ENCODE results near the gene EML6. TPM values are rescaled to one million over a fixed set of nuclear protein-coding genes. Genes with fewer than 3 reads are reported as not detected.
A peak's percentile ranks its signal among the peaks of the same experiment; 100 is the strongest.

EML6 gene
- total RNA-seq: 1 to 10 TPM; 1.2 to 4.4 (median 3.1) TPM

GRCh38 chr2:54723131-54723995, at the start of gene EML6:
Gene EML6, plus strand, starts transcription at chr2:54723662. Its CDS starts 1,400 bp downstream, at chr2:54725062.
- peak within 1 kb of the TSS; percentile 73 to 87 (median 79) for H3K27ac ChIP-seq
- WGBS, 2 donors: 0% methylated on average over 4 of the region's 90 CpGs

GRCh38 chr2:54675281-54675680, 48.2 kb upstream of the EML6 start:
- TF ChIP-seq POLR2A (IDR thresholded peaks at IDR 0.05) (no peak), CTCF (IDR thresholded peaks at IDR 0.05) (no peak)
- 90 to 94% methylated on average over 6 to 7 of the region's 8 CpGs for WGBS, 2 donors
- Histone ChIP-seq H3K4me3 (no peak overlapping the region), H3K27ac (peak overlapping the region in 1 of 4 donors; percentile 94), H3K4me1 (peaks cover 20 to 60% (median 30%) of the 10 kb centered on the region in 3 donors), H3K27me3 (no peaks in the 10 kb centered on the region), H3K9me3 (no peaks in the 10 kb centered on the region), H3K36me3 (peaks cover 0 to 10% (median 0%) of the 10 kb centered on the region in 3 donors)
- no peak for DNase-seq
- intact Hi-C loops (cut with DNase I): no loop called here

More at GRCh38 chr2:54723131-54723995, at the start of gene EML6:
- peaks cover 6 to 25% (median 10%) of the 10 kb centered on the region in 3 donors for H3K4me1 ChIP-seq
- peak; percentile 93 for DNase-seq
- peak within 1 kb of the TSS; percentile 64 to 81 (median 76) for H3K4me3 ChIP-seq
- intact Hi-C loops (cut with DNase I): no loop called here
- TF ChIP-seq POLR2A (IDR thresholded peaks at IDR 0.05): peak in 2 of 4 donors; percentile 41 to 73
- peak in 4 of 6 experiments; percentile 23 to 40 (median 30) for TF ChIP-seq CTCF (IDR thresholded peaks at IDR 0.05)
- H3K27me3 ChIP-seq: peaks cover 0 to 15% (median 0%) of the 10 kb centered on the region in 4 donors
- no peaks in the 10 kb centered on the region for H3K36me3 ChIP-seq
- H3K9me3 ChIP-seq: no peaks in the 10 kb centered on the region

DNA sequence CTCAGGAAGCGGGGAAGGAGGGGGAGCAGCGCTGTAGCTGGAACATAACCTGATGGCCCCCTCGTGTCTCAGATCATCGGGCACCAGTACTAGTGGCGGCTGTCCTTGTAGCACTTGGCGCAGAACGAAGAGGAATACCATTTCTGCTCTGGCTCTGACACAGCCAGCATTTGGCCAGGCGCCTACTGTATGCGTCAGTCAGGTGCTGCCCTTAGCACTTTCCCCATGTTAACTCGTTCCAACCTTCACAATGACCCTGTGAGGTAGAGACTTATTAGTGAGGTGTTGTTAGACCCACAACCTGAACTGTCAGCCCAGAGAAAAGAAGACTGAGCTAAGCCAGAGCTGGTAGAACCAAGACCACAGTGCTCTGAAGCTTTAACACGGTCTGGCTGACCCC, 47.7 kb upstream of the EML6 start:
- no peak for DNase-seq
- 19 to 48% methylated on average over 11 of the region's 11 CpGs for WGBS, 2 donors
- peaks cover 20 to 55% (median 28%) of the 10 kb centered on the region in 3 donors for H3K4me1 ChIP-seq
- H3K27me3 ChIP-seq: no peaks in the 10 kb centered on the region
- intact Hi-C loops (cut with DNase I): no loop called here
- H3K27ac ChIP-seq: peak overlapping the region in 1 of 4 donors; percentile 94
- no peaks in the 10 kb centered on the region for H3K9me3 ChIP-seq
- H3K4me3 ChIP-seq: no peak overlapping the region
- peaks cover 0 to 5% (median 0%) of the 10 kb centered on the region in 3 donors for H3K36me3 ChIP-seq
- TF ChIP-seq CTCF (IDR thresholded peaks at IDR 0.05) (no peak), POLR2A (IDR thresholded peaks at IDR 0.05) (no peak)

GRCh38 chr2:54676656-54677055, 46.8 kb upstream of the EML6 start:
- H3K4me3 ChIP-seq: no peak overlapping the region
- intact Hi-C loops (cut with DNase I): no loop called here
- no peaks in the 10 kb centered on the region for H3K27me3 ChIP-seq
- no peak for TF ChIP-seq POLR2A (IDR thresholded peaks at IDR 0.05)
- TF ChIP-seq CTCF (IDR thresholded peaks at IDR 0.05): no peak
- no peaks in the 10 kb centered on the region for H3K36me3 ChIP-seq
- H3K9me3 ChIP-seq: no peaks in the 10 kb centered on the region
- H3K27ac ChIP-seq: no peak overlapping the region
- no peak for DNase-seq
- peaks cover 20 to 46% (median 28%) of the 10 kb centered on the region in 3 donors for H3K4me1 ChIP-seq
- WGBS, 2 donors: 67 to 100% methylated on average over 1 to 2 of the region's 2 CpGs
